Activated CD4-positive, alpha-beta T cell treated with anti-CD3 and anti-CD28 coated beads for 4 hours (primary cell): ENCODE data around the gene RSRP1.
"Not testable (repeated sequence)": the region's sequence is repeated elsewhere in the genome, so short reads cannot be mapped to it uniquely, and the experiment has no call there.

Source experiments
- DNase-seq, 2 donors: peaks; one replicate each; pipeline ENCODE4 v3.0.0-alpha.2; 2020

The RSRP1 gene

GRCh38 chr1:25255706-25256577, 8.7 kb upstream of the RSRP1 start:
- no peak for DNase-seq

- DNase-seq: no peak
Measured at GRCh38 chr1:25253911-25254310, 6.7 kb upstream of the RSRP1 start.

GRCh38 chr1:25247829-25248754, 838 bp upstream of the RSRP1 start:
- DNase-seq: no peak

GRCh38 chr1:25246600-25247023, 642 bp downstream of the RSRP1 start:
- DNase-seq: peak; percentile 15 to 20

GRCh38 chr1:25245809-25246599, 1.2 kb downstream of the RSRP1 start:
- DNase-seq: no peak

GRCh38 chr1:25245393-25245792, 1.9 kb downstream of the RSRP1 start:
- DNase-seq: no peak

GRCh38 chr1:25243907-25244306, 3.3 kb downstream of the RSRP1 start:
- no peak for DNase-seq

- peak; percentile 75 to 81 for DNase-seq
Measured at GRCh38 chr1:25239681-25240541, 7.3 kb downstream of the RSRP1 start.

- DNase-seq: no peak
Measured at GRCh38 chr1:25238046-25238445, 9.2 kb downstream of the RSRP1 start.

- not testable (repeated sequence) for DNase-seq
Measured at GRCh38 chr1:25236261-25236660, 11.0 kb downstream of the RSRP1 start.

- DNase-seq: not testable (repeated sequence)
Measured at GRCh38 chr1:25235411-25235810, 11.8 kb downstream of the RSRP1 start.

- DNase-seq: peak; percentile 29 to 38
Measured at GRCh38 chr1:25232866-25233784, 14.1 kb downstream of the RSRP1 start.

GRCh38 chr1:25232027-25232865, 15.0 kb downstream of the RSRP1 start, which contains the start of gene SYF2:
TSS of gene SYF2 (minus strand) at chr1:25232502. CDS start at chr1:25232467, 35 bp downstream.
- peak; percentile 83 to 84 for DNase-seq

GRCh38 chr1:25223471-25223870, 23.8 kb downstream of the RSRP1 start:
- no peak for DNase-seq

- no peak for DNase-seq
Measured at GRCh38 chr1:25222606-25223005, 24.6 kb downstream of the RSRP1 start.

GRCh38 chr1:25220666-25221065, 26.6 kb downstream of the RSRP1 start:
- DNase-seq: no peak

- no peak for DNase-seq
Measured at GRCh38 chr1:25219661-25220251, 27.5 kb downstream of the RSRP1 start.

- no peak for DNase-seq
Measured at GRCh38 chr1:25217598-25218232, 29.5 kb downstream of the RSRP1 start.

GRCh38 chr1:25217015-25217414, 30.2 kb downstream of the RSRP1 start:
- no peak for DNase-seq
